GM12878 (cell line): ENCODE results near the gene ABHD8. TPM values are rescaled to one million over a fixed set of nuclear protein-coding genes. Genes with fewer than 3 reads are reported as not detected.

Source experiments
- ATAC-seq: fragments of 200-7000 bp; cut with Tn5 transposase; 3 replicates; pipeline ENCODE4 v1.9.1; 2020; ENCODE audit warnings: mild to moderate bottlenecking, moderate library complexity
- BruUV-seq: library from RNA; stranded (reverse); fragments of 400-500 nt; replicated peaks from 2 replicates; lab custom pipeline; 2021; lab: Mats Ljungman, UMichigan
- CTCF ChIA-PET: fragments of 300-600 bp; sonication (Branson Sonifier 250); formaldehyde crosslinking; extraction: SDS; loops from one replicate; lab custom pipeline; 2021; ENCODE audit warnings: inconsistent platforms; lab: Yijun Ruan, JAX
- POLR2A ChIA-PET: fragments of 350-600 bp; formaldehyde crosslinking; extraction: SDS; loops from one replicate; lab custom pipeline; 2021; ENCODE audit warnings: inconsistent platforms; lab: Charles Lee
- RAD21 ChIA-PET: fragments of 300-600 bp; sonication (Branson Sonifier 250); formaldehyde crosslinking; loops from one replicate; lab custom pipeline; 2023; ENCODE audit warnings: antibody characterized with exemption; ENCODE audit not compliant: unreplicated experiment; lab: Charles Lee
- SMC1A ChIA-PET: fragments of 300-600 bp; sonication (Branson Sonifier 250); formaldehyde crosslinking; loops from one replicate; lab custom pipeline; 2023; ENCODE audit not compliant: unreplicated experiment, uncharacterized antibody; lab: Charles Lee
- DNase-seq: peaks from one replicate; pipeline ENCODE4 v3.0.0-alpha.2; 2011; ENCODE audit warnings: low read depth, low spot score
- FAIRE-seq: peaks from 3 replicates; lab custom pipeline; 2011; peaks lifted over from hg19 to GRCh38; lab: Jason Lieb, UNC
- H2AFZ ChIP-seq: 2 replicates; pipeline ENCODE4 v1.6.0; 2011; ENCODE audit warnings: low read depth, low read length, control low read depth; ENCODE audit not compliant: control insufficient read depth
- H3K27ac ChIP-seq: 2 replicates; pipeline ENCODE4 v1.5.1; 2011; ENCODE audit warnings: control low read depth; ENCODE audit not compliant: control insufficient read depth, insufficient read depth
- H3K27me3 ChIP-seq, 2 experiments: replicated peaks in 1 of 2; 2 replicates each; pipeline versions ENCODE4 v1.6.0 to v1.6.1; 2011; ENCODE audit warnings: low read length in 1 of 2; ENCODE audit not compliant: control insufficient read depth in 2 of 2, insufficient read depth in 2 of 2
- H3K36me3 ChIP-seq, 2 experiments: 2 replicates each; pipeline ENCODE4 v1.5.1; 2011; ENCODE audit warnings: low read length in 1 of 2; ENCODE audit not compliant: control insufficient read depth in 2 of 2, insufficient read depth in 2 of 2
- H3K4me1 ChIP-seq: 2 replicates; pipeline ENCODE4 v1.6.1; 2011; ENCODE audit warnings: mild to moderate bottlenecking, low read length, moderate library complexity, mixed read lengths; ENCODE audit not compliant: control insufficient read depth, insufficient read depth
- H3K4me2 ChIP-seq: 2 replicates; pipeline ENCODE4 v1.6.0; 2011; ENCODE audit warnings: control low read depth; ENCODE audit not compliant: control insufficient read depth, insufficient read depth
- H3K4me3 ChIP-seq: fragments of 200-600 bp; sonication (generic); 2 replicates; pipeline ENCODE4 v1.5.1; 2016
- H3K79me2 ChIP-seq: 2 replicates; pipeline ENCODE4 v1.6.0; 2011; ENCODE audit warnings: low read length; ENCODE audit not compliant: control insufficient read depth, insufficient read depth
- H3K9ac ChIP-seq: 2 replicates; pipeline ENCODE4 v1.8.0; 2011; ENCODE audit warnings: low read length, control low read depth, mixed read lengths; ENCODE audit not compliant: control insufficient read depth, insufficient read depth
- H3K9me3 ChIP-seq: replicated peaks from 3 replicates; pipeline ENCODE4 v1.5.1; 2011; ENCODE audit warnings: mild to moderate bottlenecking, low read length; ENCODE audit not compliant: control insufficient read depth, insufficient read depth
- H4K20me1 ChIP-seq: 2 replicates; pipeline ENCODE4 v1.6.0; 2011; ENCODE audit not compliant: control insufficient read depth, insufficient read depth
- WGBS: methylation state at CpG from one replicate; pipeline ENCODE4 v1.1.6; 2016; ENCODE audit warnings: low lambda C conversion rate; ENCODE audit not compliant: insufficient replicate concordance, insufficient coverage; ENCODE audit errors: missing lambda C conversion rate; 5-methylcytosine and 5-hydroxymethylcytosine counted together
- in situ Hi-C: fragments of 300-500 bp; cut with MboI; formaldehyde crosslinking; loops from 9 replicates; pipeline ENCODE4 v1.14.3; 2018; ENCODE audit warnings: mixed read lengths
- intact Hi-C: fragments of 100-400 bp; cut with micrococcal nuclease; formaldehyde crosslinking; loops from one replicate; pipeline ENCODE4 v1.14.2; 2022; ENCODE audit not compliant: unreplicated experiment
- polyA plus RNA-seq, 11 experiments: library from polyadenylated mRNA; depleted of rRNA in 4 of 11; unstranded in 6 of 11; stranded (reverse) in 5 of 11; fragments of >200 nt; fragmentation: Nextera tagmentation in 4 of 11; fragmentation: Illumina TruSeq in 1 of 11; extraction: Ambion mirVana in 4 of 11; extraction: Trizol in 1 of 11; gene quantifications; 1 replicate in 1 of 11; 2 replicates in 10 of 11; pipeline versions ENCODE4 v1.2.1 to v1.2.3, GENCODE V29; 2011 to 2016; ENCODE audit warnings: inconsistent platforms in 2 of 11, missing spikeins in 2 of 11, low read depth in 1 of 11
- total RNA-seq, 4 experiments: library from RNA; depleted of rRNA in 3 of 4; stranded (reverse); fragments of >200 nt in 3 of 4; fragmentation: Illumina TruSeq in 1 of 4; extraction: Trizol in 1 of 4; gene quantifications; 2 replicates each; pipeline versions ENCODE4 v1.2.1 to v1.2.3, GENCODE V29; 2013 to 2021
- TF ChIP-seq, protein P1 (sequence below): IDR thresholded peaks from 2 replicates; pipeline ENCODE4 v1.6.1; 2011; ENCODE audit warnings: mild to moderate bottlenecking, low read depth, low read length, moderate library complexity; ENCODE audit not compliant: insufficient replicate concordance
- TF ChIP-seq, protein P2 (sequence below): fragments of 450-650 bp; IDR thresholded peaks from 2 replicates; pipeline ENCODE4 v1.6.1; 2016; ENCODE audit warnings: mild to moderate bottlenecking, moderate library complexity, borderline replicate concordance

ABHD8 gene
- total and polyA plus RNA-seq, 10 of the 15 experiments (the other 5 are each of a cell fraction or from before 2014, with no cell fraction given): 0.03 to 12.5 (median 6.0) TPM

DNA sequence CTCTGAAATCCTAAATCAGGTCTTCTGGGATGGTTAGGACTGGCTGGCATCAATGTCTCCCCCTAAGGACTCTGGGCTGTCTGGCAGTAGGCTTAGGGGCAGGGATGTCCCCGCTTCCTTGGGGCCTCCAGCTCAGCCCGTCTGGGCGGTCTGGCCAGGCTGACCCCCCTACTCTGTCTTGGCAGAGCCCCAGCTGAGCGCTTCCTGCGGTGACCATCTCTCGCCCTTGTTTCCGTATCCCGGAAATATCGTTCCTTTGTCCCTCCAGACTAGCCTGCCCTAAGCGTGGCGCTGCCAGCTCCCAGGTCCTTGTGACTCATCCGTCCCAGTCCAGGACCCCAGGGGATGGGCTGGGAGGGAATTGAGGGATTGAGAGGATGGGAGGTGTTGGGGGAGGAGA, 45.5 kb upstream of the ABHD8 start:
- peak overlapping the region; percentile 28; the same call in 1 of the 2 replicates for H2AFZ ChIP-seq
- no TSS peak for BruUV-seq
- TF ChIP-seq, protein P1, sequence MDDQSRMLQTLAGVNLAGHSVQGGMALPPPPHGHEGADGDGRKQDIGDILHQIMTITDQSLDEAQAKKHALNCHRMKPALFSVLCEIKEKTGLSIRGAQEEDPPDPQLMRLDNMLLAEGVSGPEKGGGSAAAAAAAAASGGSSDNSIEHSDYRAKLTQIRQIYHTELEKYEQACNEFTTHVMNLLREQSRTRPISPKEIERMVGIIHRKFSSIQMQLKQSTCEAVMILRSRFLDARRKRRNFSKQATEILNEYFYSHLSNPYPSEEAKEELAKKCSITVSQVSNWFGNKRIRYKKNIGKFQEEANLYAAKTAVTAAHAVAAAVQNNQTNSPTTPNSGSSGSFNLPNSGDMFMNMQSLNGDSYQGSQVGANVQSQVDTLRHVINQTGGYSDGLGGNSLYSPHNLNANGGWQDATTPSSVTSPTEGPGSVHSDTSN: no peak
- TF ChIP-seq, protein P2, sequence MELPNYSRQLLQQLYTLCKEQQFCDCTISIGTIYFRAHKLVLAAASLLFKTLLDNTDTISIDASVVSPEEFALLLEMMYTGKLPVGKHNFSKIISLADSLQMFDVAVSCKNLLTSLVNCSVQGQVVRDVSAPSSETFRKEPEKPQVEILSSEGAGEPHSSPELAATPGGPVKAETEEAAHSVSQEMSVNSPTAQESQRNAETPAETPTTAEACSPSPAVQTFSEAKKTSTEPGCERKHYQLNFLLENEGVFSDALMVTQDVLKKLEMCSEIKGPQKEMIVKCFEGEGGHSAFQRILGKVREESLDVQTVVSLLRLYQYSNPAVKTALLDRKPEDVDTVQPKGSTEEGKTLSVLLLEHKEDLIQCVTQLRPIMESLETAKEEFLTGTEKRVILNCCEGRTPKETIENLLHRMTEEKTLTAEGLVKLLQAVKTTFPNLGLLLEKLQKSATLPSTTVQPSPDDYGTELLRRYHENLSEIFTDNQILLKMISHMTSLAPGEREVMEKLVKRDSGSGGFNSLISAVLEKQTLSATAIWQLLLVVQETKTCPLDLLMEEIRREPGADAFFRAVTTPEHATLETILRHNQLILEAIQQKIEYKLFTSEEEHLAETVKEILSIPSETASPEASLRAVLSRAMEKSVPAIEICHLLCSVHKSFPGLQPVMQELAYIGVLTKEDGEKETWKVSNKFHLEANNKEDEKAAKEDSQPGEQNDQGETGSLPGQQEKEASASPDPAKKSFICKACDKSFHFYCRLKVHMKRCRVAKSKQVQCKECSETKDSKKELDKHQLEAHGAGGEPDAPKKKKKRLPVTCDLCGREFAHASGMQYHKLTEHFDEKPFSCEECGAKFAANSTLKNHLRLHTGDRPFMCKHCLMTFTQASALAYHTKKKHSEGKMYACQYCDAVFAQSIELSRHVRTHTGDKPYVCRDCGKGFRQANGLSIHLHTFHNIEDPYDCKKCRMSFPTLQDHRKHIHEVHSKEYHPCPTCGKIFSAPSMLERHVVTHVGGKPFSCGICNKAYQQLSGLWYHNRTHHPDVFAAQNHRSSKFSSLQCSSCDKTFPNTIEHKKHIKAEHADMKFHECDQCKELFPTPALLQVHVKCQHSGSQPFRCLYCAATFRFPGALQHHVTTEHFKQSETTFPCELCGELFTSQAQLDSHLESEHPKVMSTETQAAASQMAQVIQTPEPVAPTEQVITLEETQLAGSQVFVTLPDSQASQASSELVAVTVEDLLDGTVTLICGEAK: 0 out of 2 replicates have a peak, but pooled peaks have one; percentile 0
- TF ChIP-seq, all 136 proteins: peak for 1
- no peak overlapping the region for H3K27ac ChIP-seq
- DNase-seq (no peak), FAIRE-seq (no peak), ATAC-seq (no peak)
- H3K36me3 ChIP-seq: no peaks in the 10 kb centered on the region
- no peaks in the 10 kb centered on the region for H3K79me2 ChIP-seq
- ChIA-PET CTCF (interaction anchor here (9.2 kb wide), 1 partner anchor 39 kb away, joined by 170 read pairs; no protein-coding TSS in a partner anchor), SMC1A (interaction anchor here (1.2 to 6.6 kb wide), 2 partner anchors 34 to 38 kb away, joined by 3 to 69 read pairs; no protein-coding TSS in a partner anchor), RAD21 (interaction anchor here (1.6 to 4.6 kb wide), 2 partner anchors 28 to 37 kb away, joined by 3 to 32 read pairs; no protein-coding TSS in a partner anchor), POLR2A (interaction anchor here (0.7 kb wide), 1 partner anchor 1373 kb away, joined by 3 read pairs; no protein-coding TSS in a partner anchor)
- H4K20me1 ChIP-seq: no peaks in the 10 kb centered on the region
- H3K4me1 ChIP-seq: peaks cover 19% of the 10 kb centered on the region
- H3K4me3 ChIP-seq: no peak overlapping the region
- no peak overlapping the region for H3K4me2 ChIP-seq
- in situ Hi-C loops (loop anchor here (5.0 kb wide), 2 partner anchors 39 to 119 kb away; no protein-coding TSS in a partner anchor), intact Hi-C loops (no loop called here)
- no peak overlapping the region for H3K9ac ChIP-seq
- H3K9me3 ChIP-seq: no peaks in the 10 kb centered on the region
- 5% methylated on average over 12 of the region's 12 CpGs for WGBS
- H3K27me3 ChIP-seq: no peaks in the 10 kb centered on the region
